Endothelial cell of umbilical vein (primary cell): ENCODE data around the gene ADORA2A. TPM values are rescaled to one million over a fixed set of nuclear protein-coding genes. Genes with fewer than 3 reads are reported as not detected.

Experiments
- BruUV-seq: library from RNA; stranded (reverse); fragments of 400-500 nt; replicated peaks from 2 replicates; lab custom pipeline; 2021; lab: Mats Ljungman, UMichigan
- CTCF ChIA-PET: fragments of 300-600, 350-600 bp; sonication (Branson Sonifier 250); formaldehyde crosslinking; loops from one replicate; lab custom pipeline; 2021; ENCODE audit warnings: antibody characterized with exemption, inconsistent platforms; lab: Charles Lee
- POLR2A ChIA-PET: fragments of 300-600, 350-600 bp; sonication (Branson Sonifier 250); formaldehyde crosslinking; loops from one replicate; lab custom pipeline; 2021; ENCODE audit warnings: antibody characterized with exemption, inconsistent platforms; lab: Charles Lee
- DNase-seq: peaks from one replicate; pipeline ENCODE4 v3.0.0-alpha.2; 2011; ENCODE audit warnings: low read depth, low spot score
- FAIRE-seq: peaks from 2 replicates; lab custom pipeline; 2011; peaks lifted over from hg19 to GRCh38; lab: Jason Lieb, UNC
- H2AFZ ChIP-seq: 2 replicates; pipeline ENCODE4 v1.6.0; 2012; ENCODE audit warnings: low read depth, low read length, control low read depth, inconsistent platforms
- H3K27ac ChIP-seq: 2 replicates; pipeline ENCODE4 v1.5.1; 2011; ENCODE audit warnings: low read depth, mild to moderate bottlenecking, control low read depth, low read length, moderate library complexity; ENCODE audit not compliant: insufficient read depth
- H3K27me3 ChIP-seq, 2 experiments: 2 replicates each; pipeline versions ENCODE4 v1.6.0 to v1.6.1; 2011; ENCODE audit warnings: low read length in 2 of 2, mixed read lengths in 1 of 2; ENCODE audit not compliant: control insufficient read depth in 2 of 2, insufficient read depth in 2 of 2
- H3K36me3 ChIP-seq, 2 experiments: 2 replicates in 1 of 2; 3 replicates in 1 of 2; pipeline ENCODE4 v1.5.1; 2011; ENCODE audit warnings: low read length in 2 of 2, mild to moderate bottlenecking in 1 of 2, moderate library complexity in 1 of 2; ENCODE audit not compliant: control insufficient read depth in 2 of 2, insufficient read depth in 2 of 2; ENCODE audit errors: extremely low read depth in 1 of 2
- H3K4me1 ChIP-seq: 3 replicates; pipeline ENCODE4 v1.5.1; 2011; ENCODE audit warnings: mild to moderate bottlenecking, low read length; ENCODE audit not compliant: control insufficient read depth, insufficient read depth; ENCODE audit errors: extremely low read depth
- H3K4me2 ChIP-seq: 2 replicates; pipeline ENCODE4 v1.6.1; 2011; ENCODE audit warnings: low read length, control low read depth, mixed read lengths; ENCODE audit not compliant: insufficient read depth
- H3K4me3 ChIP-seq, 3 experiments: fragments of 200-600 bp in 1 of 3; sonication (generic), shearing (Covaris generic) in 1 of 3; replicated peaks in 1 of 3; 2 replicates each; pipeline ENCODE4 v1.5.1; 2011 to 2016; ENCODE audit warnings: control low read depth in 3 of 3, low read length in 3 of 3, mild to moderate bottlenecking in 2 of 3, inconsistent platforms in 1 of 3, low read depth in 1 of 3, moderate library complexity in 1 of 3; ENCODE audit not compliant: insufficient read depth in 1 of 3
- H3K79me2 ChIP-seq: 2 replicates; pipeline ENCODE4 v1.6.0; 2012; ENCODE audit warnings: low read length, inconsistent platforms; ENCODE audit not compliant: control insufficient read depth, insufficient read depth
- H3K9ac ChIP-seq: replicated peaks from 2 replicates; pipeline ENCODE3; 2011; ENCODE audit warnings: low read length, control low read depth; ENCODE audit not compliant: insufficient read depth; ENCODE audit errors: extremely low read depth
- H3K9me1 ChIP-seq: replicated peaks from 3 replicates; pipeline ENCODE4 v1.6.0; 2011; ENCODE audit warnings: mild to moderate bottlenecking, low read length; ENCODE audit not compliant: control insufficient read depth, insufficient read depth; ENCODE audit errors: extremely low read depth
- H3K9me3 ChIP-seq: replicated peaks from 2 replicates; pipeline ENCODE4 v1.5.1; 2012; ENCODE audit warnings: low read length, inconsistent platforms; ENCODE audit not compliant: control insufficient read depth, insufficient read depth
- H4K20me1 ChIP-seq: replicated peaks from 2 replicates; pipeline ENCODE3; 2011; ENCODE audit warnings: mild to moderate bottlenecking, low read length; ENCODE audit not compliant: control insufficient read depth, insufficient read depth; ENCODE audit errors: extremely low read depth
- CTCF ChIP-seq, 2 donors: IDR thresholded peaks; 1 replicate in 1 of 2; 2 replicates in 1 of 2; pipeline ENCODE4 v1.5.1; 2011; ENCODE audit warnings: low read length in 2 of 2, mild to moderate bottlenecking in 2 of 2, moderate library complexity in 2 of 2, control low read depth in 1 of 2, inconsistent platforms in 1 of 2, low read depth in 1 of 2; ENCODE audit not compliant: insufficient read depth in 1 of 2; ENCODE audit errors: extremely low read depth in 1 of 2
- EZH2 ChIP-seq: IDR thresholded peaks from 2 replicates; pipeline ENCODE4 v1.6.1; 2012; ENCODE audit warnings: borderline replicate concordance, low read depth, mild to moderate bottlenecking, moderate library complexity, low read length, inconsistent platforms; ENCODE audit not compliant: severe bottlenecking
- FOS ChIP-seq: IDR thresholded peaks from 2 replicates; pipeline ENCODE4 v1.6.1; 2011; ENCODE audit warnings: mild to moderate bottlenecking, low read length, moderate library complexity, borderline replicate concordance; ENCODE audit not compliant: insufficient read depth
- GATA2 ChIP-seq: IDR thresholded peaks from 2 replicates; pipeline ENCODE4 v1.7.0; 2011; ENCODE audit warnings: low read depth, mild to moderate bottlenecking, moderate library complexity, mixed read lengths, low read length; ENCODE audit not compliant: insufficient read length, insufficient read depth
- JUN ChIP-seq: IDR thresholded peaks from 2 replicates; pipeline ENCODE4 v1.6.1; 2011; ENCODE audit warnings: borderline replicate concordance, low read depth; ENCODE audit not compliant: insufficient read length, insufficient read depth
- MAX ChIP-seq: IDR thresholded peaks from 2 replicates; pipeline ENCODE4 v1.6.1; 2011; ENCODE audit not compliant: insufficient read depth, insufficient read length
- MYC ChIP-seq: IDR thresholded peaks from one replicate; pipeline ENCODE4 v1.6.1; 2011; ENCODE audit warnings: mild to moderate bottlenecking, low read depth, low read length
- POLR2A ChIP-seq: IDR thresholded peaks from 2 replicates; pipeline ENCODE4 v1.6.1; 2012; ENCODE audit warnings: low read depth, mild to moderate bottlenecking, control low read depth, low read length
- POLR2AphosphoS5 ChIP-seq: IDR thresholded peaks from 2 replicates; pipeline ENCODE4 v1.6.1; 2012; ENCODE audit warnings: low read depth, mild to moderate bottlenecking, control low read depth, low read length, moderate library complexity; ENCODE audit not compliant: insufficient read depth
- dilution Hi-C: fragments of 300-500 bp; cut with MboI; formaldehyde crosslinking; loops from one replicate; pipeline ENCODE4 v1.15.0; 2019; ENCODE audit warnings: low sequenced_read_pairs; ENCODE audit not compliant: extremely low pct_ligation_motif_present
- intact Hi-C: fragments of 100-400 bp; cut with micrococcal nuclease; formaldehyde crosslinking; loops from one replicate; pipeline ENCODE4 v1.10.0; 2022
- polyA plus RNA-seq, 4 experiments: library from polyadenylated mRNA; depleted of rRNA in 3 of 4; stranded (reverse) in 3 of 4; unstranded in 1 of 4; fragments of >200 nt; gene quantifications; 2 replicates each; pipeline versions ENCODE4 v1.2.1 to v1.2.3, GENCODE V29; 2011 to 2012; ENCODE audit warnings: missing spikeins in 1 of 4
- total RNA-seq: library from RNA; stranded (reverse); gene quantifications from 2 replicates; pipeline ENCODE4 v1.2.3, GENCODE V29; 2021

Gene ADORA2A
- total and polyA plus RNA-seq, 2 donors (not counting 3 experiments of a cell fraction or from before 2014, with no cell fraction given): 20.0 to 33.1 TPM

GRCh38 chr22:24413736-24414385 lies 13.5 kb upstream of the ADORA2A start:
- DNase-seq: no peak
- H3K4me2 ChIP-seq: no peak overlapping the region
- H3K27me3 ChIP-seq: no peaks in the 10 kb centered on the region
- FAIRE-seq: no peak
- H3K4me3 ChIP-seq: no peak overlapping the region
- H3K36me3 ChIP-seq: peaks cover 0 to 20% of the 10 kb centered on the region in 2 experiments
- H4K20me1 ChIP-seq: no peaks in the 10 kb centered on the region
- dilution Hi-C loops: no loop called here
- H3K4me1 ChIP-seq: peaks cover 14% of the 10 kb centered on the region
- intact Hi-C loops: no loop called here
- H3K9me1 ChIP-seq: no peaks in the 10 kb centered on the region
- H3K27ac ChIP-seq: no peak overlapping the region
- POLR2A ChIA-PET: no interaction called here
- H2AFZ ChIP-seq: no peak overlapping the region
- no peaks in the 10 kb centered on the region for H3K9me3 ChIP-seq
- CTCF ChIA-PET: no interaction called here
- H3K9ac ChIP-seq: no peak overlapping the region
- no TSS peak for BruUV-seq
- TF ChIP-seq FOS (no peak), POLR2A (no peak)
- no peaks in the 10 kb centered on the region for H3K79me2 ChIP-seq

GRCh38 chr22:24414523-24414922 lies 12.9 kb upstream of the ADORA2A start:
- TF ChIP-seq POLR2AphosphoS5 (no peak), FOS (no peak), MYC (no peak), EZH2 (no peak), MAX (no peak), JUN (no peak), POLR2A (no peak), CTCF (IDR thresholded peaks at IDR 0.05; ENCODE audit: extremely low read depth in 1 of 2, insufficient read depth in 1 of 2, low read depth in 1 of 2, low read length in 2 of 2) (no peak), GATA2 (no peak)
- Histone ChIP-seq H3K79me2 (no peaks in the 10 kb centered on the region), H3K9me3 (no peaks in the 10 kb centered on the region), H3K4me1 (peaks cover 18% of the 10 kb centered on the region), H2AFZ (no peak overlapping the region), H3K27ac (no peak overlapping the region), H3K27me3 (no peaks in the 10 kb centered on the region), H3K4me2 (no peak overlapping the region), H3K9ac (no peak overlapping the region), H3K9me1 (no peaks in the 10 kb centered on the region), H4K20me1 (no peaks in the 10 kb centered on the region), H3K36me3 (peaks cover 0 to 20% of the 10 kb centered on the region in 2 experiments), H3K4me3 (no peak overlapping the region)
- CTCF ChIA-PET: interaction anchor here (1.1 to 2.0 kb wide), 3 partner anchors 9 to 93 kb away, joined by 3 to 5 read pairs (median 3); no protein-coding TSS in a partner anchor
- FAIRE-seq (no peak), DNase-seq (no peak)
- no TSS peak for BruUV-seq
- dilution Hi-C loops (no loop called here), intact Hi-C loops (no loop called here)
- POLR2A ChIA-PET: no interaction called here
